Spleen (tissue), 13 donors: Measurements from ENCODE around the gene MRE11. TPM values are rescaled to one million over a fixed set of nuclear protein-coding genes. Genes with fewer than 3 reads are reported as not detected.

Experiments
- DNase-seq: peaks from one replicate; pipeline ENCODE4 v3.0.0-alpha.2; 2020
- H3K27ac ChIP-seq, 8 donors: fragments of 200-600 bp; sonication (generic) in 7 of 8; 1 replicate in 4 of 8; 2 replicates in 4 of 8; pipeline versions ENCODE4 v1.5.0 to v1.8.0; 2016 to 2021; ENCODE audit warnings: inconsistent platforms in 4 of 8, mild to moderate bottlenecking in 4 of 8, moderate library complexity in 1 of 8
- H3K27me3 ChIP-seq, 7 donors: fragments of 200-600 bp; sonication (generic) in 6 of 7; replicated peaks in 1 of 7; 1 replicate in 4 of 7; 2 replicates in 3 of 7; pipeline versions ENCODE4 v1.5.0 to v1.8.0; 2016 to 2021; ENCODE audit warnings: inconsistent platforms in 3 of 7, mild to moderate bottlenecking in 1 of 7
- H3K36me3 ChIP-seq, 6 donors: fragments of 200-600 bp; sonication (generic) in 5 of 6; 1 replicate in 4 of 6; 2 replicates in 2 of 6; pipeline versions ENCODE4 v1.5.0 to v1.8.0; 2016 to 2021; ENCODE audit warnings: inconsistent platforms in 2 of 6
- H3K4me1 ChIP-seq, 6 donors: fragments of 200-600 bp; sonication (generic) in 5 of 6; 1 replicate in 3 of 6; 2 replicates in 3 of 6; pipeline versions ENCODE4 v1.5.0 to v1.8.0; 2016 to 2021; ENCODE audit warnings: inconsistent platforms in 3 of 6
- H3K4me3 ChIP-seq, 8 donors: fragments of 200-600 bp; sonication (generic) in 7 of 8; 1 replicate in 4 of 8; 2 replicates in 4 of 8; pipeline versions ENCODE4 v1.5.0 to v1.8.0; 2016 to 2021; ENCODE audit warnings: inconsistent platforms in 4 of 8, mild to moderate bottlenecking in 4 of 8, moderate library complexity in 2 of 8
- H3K9me3 ChIP-seq, 8 donors: fragments of 200-600 bp; sonication (generic) in 7 of 8; 1 replicate in 4 of 8; 2 replicates in 4 of 8; pipeline versions ENCODE4 v1.5.0 to v1.8.0; 2016 to 2021; ENCODE audit warnings: inconsistent platforms in 4 of 8
- CTCF ChIP-seq, 11 experiments: fragments of 200-600 bp in 7 of 11; fragments of 450-650 bp in 4 of 11; sonication (generic) in 4 of 11; IDR thresholded peaks in 8 of 11; conservative IDR thresholded peaks in 3 of 11; 1 replicate in 7 of 11; 2 replicates in 4 of 11; pipeline versions ENCODE4 v1.4.0 to v1.8.0; 2016 to 2021; ENCODE audit warnings: antibody characterized with exemption in 11 of 11, inconsistent platforms in 4 of 11, mild to moderate bottlenecking in 1 of 11
- POLR2A ChIP-seq, 3 donors: fragments of 450-650 bp; IDR thresholded peaks; one replicate each; pipeline ENCODE4 v1.5.1; 2017; ENCODE audit warnings: antibody characterized with exemption in 3 of 3, mild to moderate bottlenecking in 1 of 3
- POLR2AphosphoS5 ChIP-seq, 3 donors: sonication (generic); formaldehyde crosslinking; IDR thresholded peaks; one replicate each; pipeline ENCODE4 v1.5.1; 2017; ENCODE audit warnings: antibody characterized with exemption in 3 of 3
- WGBS, 5 donors: extraction: QIAGEN DNeasy Blood & Tissue Kit in 3 of 5; methylation state at CpG; one replicate each; pipeline versions ENCODE4 v1.1.5 to v1.1.7; 2013 to 2018; 5-methylcytosine and 5-hydroxymethylcytosine counted together
- intact Hi-C: fragments of 100-400 bp; cut with DNase I; formaldehyde crosslinking; loops from one replicate; pipeline ENCODE4 v1.15.0; 2023; ENCODE audit warnings: low total_unique reads
- long read RNA-seq, 2 donors: transcript quantifications; one replicate each; lab custom pipeline, GENCODE V29; 2026
- polyA plus RNA-seq, 3 donors: library from polyadenylated mRNA; stranded (reverse); fragments of 200-250 nt; gene quantifications; one replicate each; pipeline ENCODE4 v1.2.1, GENCODE V29; 2013
- total RNA-seq, 7 donors: library from RNA; depleted of rRNA in 3 of 7; stranded (reverse); fragments of >200 nt in 3 of 7; fragmentation: NEBNext Ultra II Directional in 4 of 7; extraction: Animal tissue kit (Norgen Biotek cat#: 25700) in 4 of 7; gene quantifications; one replicate each; pipeline versions ENCODE4 v1.1.0 to v1.2.1, GENCODE V29; 2016 to 2021
- donor health status: healthy with polysubstance abuse.
- donor health status: DM: no; HTN: no; CAD: no; lungs with moderate emphysema.
- donor health status: DM: no; HTN: no; CAD: no.
- donor health status: Bipolar disorder and iron deficiency.
- donor health status: healthy.
- donor health status: DM: no; HTN: no; CAD: no.
- donor health status: DM: yes; HTN: yes; CAD: no.

MRE11 gene
- total RNA-seq: 10 to 100 TPM; 20.0 to 36.2 (median 29.5) TPM
- polyA plus RNA-seq: 1 to 10 TPM; 5.3 to 7.1 (median 6.7) TPM
- long read RNA-seq, donor 1, full-length matches to known transcripts: 2 of 2 reads
- long read RNA-seq, donor 1, partial matches to known transcripts: 0 of 2 reads
- long read RNA-seq, donor 1, other reads (novel, unspliced or antisense): 0 of 2 reads
- long read RNA-seq, donor 2: 0 reads

- peak; percentile 98 for DNase-seq
- Histone ChIP-seq H3K4me3 (peak within 1 kb of the TSS; percentile 63 to 91 (median 86)), H3K36me3 (peaks cover 0 to 45% (median 39%) of the 10 kb centered on the region in 6 donors), H3K4me1 (peaks cover 21 to 42% (median 34%) of the 10 kb centered on the region in 6 donors), H3K9me3 (no peaks in the 10 kb centered on the region), H3K27me3 (no peaks in the 10 kb centered on the region), H3K27ac (peak within 1 kb of the TSS; percentile 61 to 90 (median 86))
- 0 to 1% (median 1%) methylated on average over 50 to 55 of the region's 55 CpGs for WGBS, 5 donors
- intact Hi-C loops: no loop called here
- peak in 1 of 3 donors; percentile 41 for TF ChIP-seq POLR2A (IDR thresholded peaks at IDR 0.05)
- TF ChIP-seq POLR2AphosphoS5 (IDR thresholded peaks at IDR 0.05): peak; percentile 90 to 96 (median 95)
- peak in 3 of 11 experiments; percentile 18 to 45 (median 37) for TF ChIP-seq CTCF (IDR thresholded peaks at IDR 0.05 in 8 of 11, conservative IDR thresholded peaks at IDR 0.05 in 3 of 11)
These were observed at the start of gene MRE11, which contains the start of gene ANKRD49 for GRCh38 chr11:94493281-94494125. TSS of gene MRE11 (minus strand) at chr11:94493844. CDS start at chr11:94492801, 1,043 bp downstream. TSS of gene ANKRD49 (plus strand) at chr11:94493984. CDS start at chr11:94496694, 2,710 bp downstream.

- Histone ChIP-seq H3K36me3 (no peaks in the 10 kb centered on the region), H3K27ac (no peak overlapping the region), H3K27me3 (no peaks in the 10 kb centered on the region), H3K9me3 (no peaks in the 10 kb centered on the region), H3K4me1 (peaks cover 0 to 18% (median 12%) of the 10 kb centered on the region in 6 donors), H3K4me3 (no peak overlapping the region)
- TF ChIP-seq CTCF (IDR thresholded peaks at IDR 0.05 in 8 of 11, conservative IDR thresholded peaks at IDR 0.05 in 3 of 11) (no peak), POLR2A (IDR thresholded peaks at IDR 0.05) (no peak), POLR2AphosphoS5 (IDR thresholded peaks at IDR 0.05) (no peak)
- intact Hi-C loops: no loop called here
- no peak for DNase-seq
- 16 to 52% (median 45%) methylated on average over 1 of the region's 1 CpG for WGBS, 5 donors
These were observed 45.8 kb upstream of the MRE11 start for GRCh38 chr11:94539420-94539819.

- no peaks in the 10 kb centered on the region for H3K9me3 ChIP-seq
- H3K27ac ChIP-seq: no peak overlapping the region
- intact Hi-C loops: no loop called here
- H3K36me3 ChIP-seq: no peaks in the 10 kb centered on the region
- 69 to 77% (median 74%) methylated on average over 3 of the region's 3 CpGs for WGBS, 5 donors
- no peak overlapping the region for H3K4me3 ChIP-seq
- no peak for DNase-seq
- no peak for TF ChIP-seq CTCF (IDR thresholded peaks at IDR 0.05 in 8 of 11, conservative IDR thresholded peaks at IDR 0.05 in 3 of 11)
- no peak for TF ChIP-seq POLR2A (IDR thresholded peaks at IDR 0.05)
- TF ChIP-seq POLR2AphosphoS5 (IDR thresholded peaks at IDR 0.05): no peak
- H3K4me1 ChIP-seq: peaks cover 0 to 15% (median 10%) of the 10 kb centered on the region in 6 donors
- H3K27me3 ChIP-seq: no peaks in the 10 kb centered on the region
These were observed 43.5 kb upstream of the MRE11 start for GRCh38 chr11:94537031-94537600.
